Suprapubic skin (tissue), 4 donors: ENCODE measurements around the gene LEMD3. TPM values are rescaled to one million over a fixed set of nuclear protein-coding genes. Genes with fewer than 3 reads are reported as not detected.

Experiments used
- DNase-seq, 2 donors: peaks; one replicate each; pipeline ENCODE4 v3.0.0-alpha.2; 2019; ENCODE audit warnings: low spot score in 2 of 2
- H3K27ac ChIP-seq: fragments of 200-600 bp; sonication (generic); one replicate; pipeline ENCODE4 v1.5.1; 2019
- H3K27me3 ChIP-seq: fragments of 200-600 bp; sonication (generic); one replicate; pipeline ENCODE4 v1.5.1; 2019
- H3K36me3 ChIP-seq: fragments of 200-600 bp; sonication (generic); one replicate; pipeline ENCODE4 v1.5.1; 2019
- H3K4me1 ChIP-seq: fragments of 200-600 bp; sonication (generic); one replicate; pipeline ENCODE4 v1.5.1; 2019
- H3K4me3 ChIP-seq: fragments of 200-600 bp; sonication (generic); one replicate; pipeline ENCODE4 v1.5.1; 2019; ENCODE audit warnings: mild to moderate bottlenecking
- H3K9me3 ChIP-seq: fragments of 200-600 bp; sonication (generic); one replicate; pipeline ENCODE4 v1.5.1; 2019
- CTCF ChIP-seq, 2 donors: fragments of 200-600 bp in 1 of 2; fragments of 450-650 bp in 1 of 2; sonication (generic) in 1 of 2; IDR thresholded peaks; one replicate each; pipeline ENCODE4 v1.5.1; 2016 to 2019; ENCODE audit warnings: antibody characterized with exemption in 2 of 2, mild to moderate bottlenecking in 1 of 2, moderate library complexity in 1 of 2
- EP300 ChIP-seq: sonication (generic); formaldehyde crosslinking; IDR thresholded peaks from one replicate; pipeline ENCODE4 v1.6.1; 2017; ENCODE audit warnings: antibody characterized with exemption
- POLR2A ChIP-seq, 2 donors: fragments of 450-650 bp; IDR thresholded peaks; one replicate each; pipeline ENCODE4 v1.6.1; 2017; ENCODE audit warnings: antibody characterized with exemption in 2 of 2, mild to moderate bottlenecking in 2 of 2, moderate library complexity in 2 of 2
- POLR2AphosphoS5 ChIP-seq, 3 donors: sonication (generic); formaldehyde crosslinking; IDR thresholded peaks; one replicate each; pipeline ENCODE4 v1.6.1; 2017; ENCODE audit warnings: antibody characterized with exemption in 3 of 3
- WGBS: methylation state at CpG from one replicate; pipeline ENCODE4 v1.1.5; 2018; 5-methylcytosine and 5-hydroxymethylcytosine counted together
- total RNA-seq, 4 donors: library from RNA; depleted of rRNA; stranded (reverse); fragments of >200 nt; gene quantifications; one replicate each; pipeline ENCODE4 v1.1.0, GENCODE V29; 2016

Gene LEMD3
- total RNA-seq, 4 donors from 2014 or later: 24.8 to 44.6 (median 37.4) TPM

DNA sequence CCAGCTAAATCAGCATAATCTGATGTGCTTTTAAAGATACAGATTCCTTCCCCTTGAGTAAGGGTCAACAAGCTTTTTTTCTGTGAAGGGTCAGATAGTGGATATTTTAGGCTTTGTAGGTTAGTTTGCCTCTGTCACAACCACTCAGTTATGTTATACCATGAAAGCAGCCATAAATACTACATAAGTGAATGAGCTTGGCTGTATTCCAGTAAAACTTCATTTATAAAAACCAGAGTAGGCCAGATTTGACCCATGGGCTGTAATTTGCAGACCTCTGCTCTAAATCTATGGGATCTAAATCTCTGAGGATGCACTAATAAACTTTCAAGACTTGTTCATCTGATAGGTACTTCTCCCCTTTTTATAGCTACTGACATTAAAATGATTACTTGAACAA, 47.7 kb downstream of the LEMD3 start:
- no peaks in the 10 kb centered on the region for H3K4me1 ChIP-seq
- TF ChIP-seq EP300 (no peak), CTCF (IDR thresholded peaks at IDR 0.05) (no peak), POLR2AphosphoS5 (IDR thresholded peaks at IDR 0.05) (no peak), POLR2A (IDR thresholded peaks at IDR 0.05) (no peak)
- H3K9me3 ChIP-seq: peaks cover 9% of the 10 kb centered on the region
- peaks cover 23% of the 10 kb centered on the region for H3K36me3 ChIP-seq
- no peaks in the 10 kb centered on the region for H3K27me3 ChIP-seq
- DNase-seq: no peak
- H3K27ac ChIP-seq: no peak overlapping the region
- H3K4me3 ChIP-seq: no peak overlapping the region

DNA sequence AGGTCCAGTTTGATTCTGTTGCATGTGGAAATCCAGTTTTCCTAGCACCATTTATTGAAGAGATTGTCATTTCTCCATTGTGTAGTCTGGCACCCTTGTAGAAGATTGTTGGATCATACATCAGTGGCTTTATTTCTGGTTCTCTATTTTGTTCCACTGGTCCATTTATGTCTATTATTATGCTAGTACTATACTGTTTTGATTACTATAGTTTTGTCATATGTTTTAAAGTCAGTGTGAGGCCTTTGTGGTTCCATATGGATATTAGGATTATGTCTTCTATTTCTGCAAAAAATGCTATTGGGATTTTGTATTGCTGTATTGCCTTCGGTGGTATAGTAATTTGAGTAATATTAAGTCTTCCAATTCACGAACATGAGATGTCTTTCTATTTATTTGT, 51.4 kb downstream of the LEMD3 start:
- no peaks in the 10 kb centered on the region for H3K27me3 ChIP-seq
- WGBS: 92% methylated on average over 2 of the region's 2 CpGs
- no peak overlapping the region for H3K4me3 ChIP-seq
- H3K4me1 ChIP-seq: no peaks in the 10 kb centered on the region
- DNase-seq: no peak
- H3K36me3 ChIP-seq: peaks cover 24% of the 10 kb centered on the region
- peaks cover 9% of the 10 kb centered on the region for H3K9me3 ChIP-seq
- no peak overlapping the region for H3K27ac ChIP-seq
- TF ChIP-seq EP300: no peak
- no peak for TF ChIP-seq CTCF (IDR thresholded peaks at IDR 0.05)
- no peak for TF ChIP-seq POLR2AphosphoS5 (IDR thresholded peaks at IDR 0.05)
- TF ChIP-seq POLR2A (IDR thresholded peaks at IDR 0.05): no peak

- Histone ChIP-seq H3K4me3 (no peak overlapping the region), H3K4me1 (no peaks in the 10 kb centered on the region), H3K9me3 (peaks cover 9% of the 10 kb centered on the region), H3K36me3 (peaks cover 22% of the 10 kb centered on the region), H3K27me3 (no peaks in the 10 kb centered on the region), H3K27ac (no peak overlapping the region)
- TF ChIP-seq CTCF (IDR thresholded peaks at IDR 0.05) (no peak), POLR2A (IDR thresholded peaks at IDR 0.05) (no peak), EP300 (no peak), POLR2AphosphoS5 (IDR thresholded peaks at IDR 0.05) (no peak)
- DNase-seq: no peak
- 76% methylated on average over 1 of the region's 1 CpG for WGBS
These were observed 60.1 kb downstream of the LEMD3 start for GRCh38 chr12:65229441-65229840.

DNA sequence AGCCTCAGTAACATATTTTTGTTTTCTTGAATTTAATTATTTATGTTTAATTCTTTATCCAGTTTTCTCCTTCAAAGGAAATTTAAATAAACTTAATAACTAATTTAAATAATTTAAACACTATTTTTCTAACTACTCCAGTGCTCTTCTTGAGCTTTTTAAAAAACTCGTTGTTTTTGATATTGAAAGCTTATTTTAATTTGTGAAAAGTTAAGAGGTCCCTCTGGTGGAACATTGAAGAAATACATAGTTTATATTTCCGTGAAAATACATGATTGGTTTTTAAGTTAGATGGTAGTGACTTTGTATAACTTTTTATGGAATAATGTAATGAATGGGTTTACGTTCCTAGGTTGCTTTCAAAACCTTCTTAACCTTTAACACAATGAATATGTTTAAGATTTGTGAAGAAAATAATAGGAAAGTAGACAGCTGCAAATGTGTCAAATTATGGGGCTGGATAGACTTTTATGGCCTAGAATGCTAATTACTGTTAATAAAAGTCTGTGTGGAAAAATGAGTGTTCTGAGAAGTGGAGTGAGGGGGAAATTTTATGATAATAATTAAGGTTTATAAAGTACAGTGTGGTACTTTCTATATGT, 63.2 kb downstream of the LEMD3 start:
- Histone ChIP-seq H3K27ac (no peak overlapping the region), H3K9me3 (peaks cover 9% of the 10 kb centered on the region), H3K4me1 (no peaks in the 10 kb centered on the region), H3K4me3 (no peak overlapping the region), H3K36me3 (peaks cover 18% of the 10 kb centered on the region), H3K27me3 (no peaks in the 10 kb centered on the region)
- no peak for DNase-seq
- TF ChIP-seq POLR2A (IDR thresholded peaks at IDR 0.05): no peak
- no peak for TF ChIP-seq CTCF (IDR thresholded peaks at IDR 0.05)
- no peak for TF ChIP-seq EP300
- no peak for TF ChIP-seq POLR2AphosphoS5 (IDR thresholded peaks at IDR 0.05)
- WGBS: 21% methylated on average over 3 of the region's 3 CpGs

DNA sequence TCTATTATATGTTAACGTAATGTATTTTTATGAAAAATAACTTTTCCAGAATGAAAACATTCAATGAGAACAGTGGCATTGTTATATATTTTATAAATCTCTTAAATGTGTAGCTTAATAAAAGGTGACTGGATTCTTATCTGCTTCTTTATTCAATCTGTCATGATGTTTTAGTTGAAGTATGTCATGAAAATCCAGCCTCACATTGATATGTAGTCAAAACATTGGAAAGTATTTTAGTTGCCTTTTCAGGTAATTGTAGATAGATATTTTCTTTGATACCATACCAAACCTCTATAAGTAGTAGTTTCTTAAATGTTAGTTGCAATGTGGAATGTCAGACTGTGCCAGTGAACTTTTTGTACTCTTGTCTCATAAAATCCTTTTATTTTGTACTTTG, 67.8 kb downstream of the LEMD3 start:
- no peak for TF ChIP-seq POLR2AphosphoS5 (IDR thresholded peaks at IDR 0.05)
- TF ChIP-seq EP300: no peak
- TF ChIP-seq CTCF (IDR thresholded peaks at IDR 0.05): no peak
- no peak for TF ChIP-seq POLR2A (IDR thresholded peaks at IDR 0.05)
- Histone ChIP-seq H3K27me3 (no peaks in the 10 kb centered on the region), H3K4me1 (no peaks in the 10 kb centered on the region), H3K9me3 (no peaks in the 10 kb centered on the region), H3K4me3 (no peak overlapping the region), H3K36me3 (peaks cover 21% of the 10 kb centered on the region), H3K27ac (no peak overlapping the region)
- DNase-seq: no peak
- WGBS: 96% methylated on average over 1 of the region's 1 CpG
